ENCODE measurements around the gene LRBA. TPM values are rescaled to one million over a fixed set of nuclear protein-coding genes. Genes with fewer than 3 reads are reported as not detected.
"Not testable (repeated sequence)": the region's sequence is repeated elsewhere in the genome, so short reads cannot be mapped to it uniquely, and the experiment has no call there.

LRBA gene
- total RNA-seq, 2 donors from 2014 or later: 30.9 to 33.7 TPM

GRCh38 chr4:150744570-150744969 lies 270.5 kb downstream of the LRBA start:
- Histone ChIP-seq H3K9me3 (peaks cover 8% of the 10 kb centered on the region), H3K4me3 (no peak overlapping the region), H3K4me1 (ENCODE audit: control insufficient read depth in 1 of 2, low read depth in 2 of 2) (no peaks in the 10 kb centered on the region), H3K27ac (no peak overlapping the region), H3K36me3 (no peaks in the 10 kb centered on the region), H3K27me3 (replicated peaks; ENCODE audit: insufficient read depth) (no peaks in the 10 kb centered on the region)
- TF ChIP-seq, protein P1, sequence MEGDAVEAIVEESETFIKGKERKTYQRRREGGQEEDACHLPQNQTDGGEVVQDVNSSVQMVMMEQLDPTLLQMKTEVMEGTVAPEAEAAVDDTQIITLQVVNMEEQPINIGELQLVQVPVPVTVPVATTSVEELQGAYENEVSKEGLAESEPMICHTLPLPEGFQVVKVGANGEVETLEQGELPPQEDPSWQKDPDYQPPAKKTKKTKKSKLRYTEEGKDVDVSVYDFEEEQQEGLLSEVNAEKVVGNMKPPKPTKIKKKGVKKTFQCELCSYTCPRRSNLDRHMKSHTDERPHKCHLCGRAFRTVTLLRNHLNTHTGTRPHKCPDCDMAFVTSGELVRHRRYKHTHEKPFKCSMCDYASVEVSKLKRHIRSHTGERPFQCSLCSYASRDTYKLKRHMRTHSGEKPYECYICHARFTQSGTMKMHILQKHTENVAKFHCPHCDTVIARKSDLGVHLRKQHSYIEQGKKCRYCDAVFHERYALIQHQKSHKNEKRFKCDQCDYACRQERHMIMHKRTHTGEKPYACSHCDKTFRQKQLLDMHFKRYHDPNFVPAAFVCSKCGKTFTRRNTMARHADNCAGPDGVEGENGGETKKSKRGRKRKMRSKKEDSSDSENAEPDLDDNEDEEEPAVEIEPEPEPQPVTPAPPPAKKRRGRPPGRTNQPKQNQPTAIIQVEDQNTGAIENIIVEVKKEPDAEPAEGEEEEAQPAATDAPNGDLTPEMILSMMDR (IDR thresholded peaks at IDR 0.05): no peak
- DNase-seq (ENCODE audit: low spot score) (no peak), ATAC-seq (ENCODE audit: insufficient number of reproducible peaks, low FRiP score, low read depth) (no peak)

GRCh38 chr4:150743564-150744342 lies 271.3 kb downstream of the LRBA start:
- TF ChIP-seq, protein P1 (IDR thresholded peaks at IDR 0.05): no peak
- H3K4me3 ChIP-seq: no peak overlapping the region
- H3K9me3 ChIP-seq: peaks cover 8% of the 10 kb centered on the region
- H3K27me3 ChIP-seq (replicated peaks; ENCODE audit: insufficient read depth): no peaks in the 10 kb centered on the region
- H3K4me1 ChIP-seq (ENCODE audit: control insufficient read depth in 1 of 2, low read depth in 2 of 2): no peaks in the 10 kb centered on the region
- H3K27ac ChIP-seq: no peak overlapping the region
- H3K36me3 ChIP-seq: no peaks in the 10 kb centered on the region
- no peak for ATAC-seq (ENCODE audit: insufficient number of reproducible peaks, low FRiP score, low read depth)
- no peak for DNase-seq (ENCODE audit: low spot score)

GRCh38 chr4:150742930-150743329 lies 272.2 kb downstream of the LRBA start:
- ATAC-seq (ENCODE audit: insufficient number of reproducible peaks, low FRiP score, low read depth); H3K4me1 ChIP-seq (ENCODE audit: control insufficient read depth in 1 of 2, low read depth in 2 of 2); H3K27ac ChIP-seq; DNase-seq (ENCODE audit: low spot score); H3K27me3 ChIP-seq (replicated peaks; ENCODE audit: insufficient read depth); H3K36me3 ChIP-seq; H3K9me3 ChIP-seq; H3K4me3 ChIP-seq: not testable (repeated sequence)

DNA sequence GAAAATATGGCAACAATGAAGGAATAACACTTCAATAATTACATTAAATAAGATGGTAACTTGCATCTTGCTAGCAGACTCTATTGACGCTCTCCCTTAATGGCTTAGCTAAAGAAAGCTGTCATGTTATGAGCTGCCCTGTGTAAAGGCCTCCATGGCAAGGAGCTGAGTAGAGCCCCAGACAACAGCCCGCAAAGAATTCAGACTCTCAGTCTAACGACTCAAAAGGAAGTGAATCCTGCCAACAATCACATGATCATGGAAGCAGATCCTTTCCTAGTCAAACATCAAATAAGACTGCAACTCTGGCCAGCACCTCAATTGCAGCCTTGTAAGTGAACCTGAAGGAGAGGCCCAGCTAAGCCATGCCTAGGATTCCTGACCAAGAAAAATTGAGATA lies 275.5 kb downstream of the LRBA start:
- Histone ChIP-seq H3K27me3 (replicated peaks; ENCODE audit: insufficient read depth) (no peaks in the 10 kb centered on the region), H3K4me1 (ENCODE audit: control insufficient read depth in 1 of 2, low read depth in 2 of 2) (peaks cover 6 to 10% of the 10 kb centered on the region in 2 donors), H3K27ac (no peak overlapping the region), H3K36me3 (no peaks in the 10 kb centered on the region), H3K9me3 (peaks cover 8% of the 10 kb centered on the region), H3K4me3 (no peak overlapping the region)
- no peak for DNase-seq (ENCODE audit: low spot score)
- ATAC-seq (ENCODE audit: insufficient number of reproducible peaks, low FRiP score, low read depth): no peak
- TF ChIP-seq, protein P1 (IDR thresholded peaks at IDR 0.05): no peak

GRCh38 chr4:150725957-150726523 lies 289.0 kb downstream of the LRBA start:
- no peaks in the 10 kb centered on the region for H3K27me3 ChIP-seq (replicated peaks; ENCODE audit: insufficient read depth)
- H3K36me3 ChIP-seq: no peaks in the 10 kb centered on the region
- TF ChIP-seq, protein P1 (IDR thresholded peaks at IDR 0.05): no peak
- H3K9me3 ChIP-seq: peaks cover 5% of the 10 kb centered on the region
- H3K27ac ChIP-seq: no peak overlapping the region
- no peak overlapping the region for H3K4me3 ChIP-seq
- ATAC-seq (ENCODE audit: insufficient number of reproducible peaks, low FRiP score, low read depth) (no peak), DNase-seq (ENCODE audit: low spot score) (no peak)
- H3K4me1 ChIP-seq (ENCODE audit: control insufficient read depth in 1 of 2, low read depth in 2 of 2): peaks cover 10 to 18% of the 10 kb centered on the region in 2 donors

Measured in thoracic aorta (tissue), 2 donors.